ENCODE measurements around the gene PLD6. TPM values are rescaled to one million over a fixed set of nuclear protein-coding genes. Genes with fewer than 3 reads are reported as not detected.

Gene PLD6
- total and polyA plus RNA-seq, 10 donors = 1.4 to 5.6 (median 3.5) TPM

DNA sequence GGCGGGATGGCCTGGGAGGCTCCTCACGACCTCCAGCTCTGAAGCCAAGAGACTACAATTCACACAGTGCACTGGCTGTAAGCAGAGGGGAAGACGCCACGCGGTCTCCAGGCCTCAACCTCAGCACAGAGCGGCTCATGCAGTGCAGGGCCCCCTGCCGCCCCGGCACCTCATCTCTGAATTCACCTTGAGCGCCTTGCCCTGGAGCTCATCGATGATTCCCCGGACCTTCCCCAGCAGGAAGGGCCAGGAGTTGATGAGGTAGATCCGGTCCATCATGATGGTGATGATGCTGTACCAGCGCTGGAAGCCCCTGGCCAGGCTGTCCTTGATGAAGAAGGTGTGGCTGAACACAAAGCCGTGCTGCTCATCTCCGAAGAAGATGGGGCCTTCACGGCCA, 17.6 kb upstream of the PLD6 start:
- intact Hi-C loops (cut with DNase I; ENCODE audit: low total_unique reads) = no loop called here
- Histone ChIP-seq H3K4me1 (peaks cover 0 to 8% (median 4%) of the 10 kb centered on the region in 6 donors), H3K4me3 (no peak overlapping the region), H3K27me3 (replicated peaks in 1 of 7) (no peaks in the 10 kb centered on the region), H3K36me3 (peaks cover 7 to 100% (median 100%) of the 10 kb centered on the region in 6 donors), H3K27ac (no peak overlapping the region), H3K9me3 (no peaks in the 10 kb centered on the region)
- TF ChIP-seq POLR2AphosphoS5 (IDR thresholded peaks at IDR 0.05) = peak in 1 of 3 donors; percentile 39
- TF ChIP-seq, protein P1, sequence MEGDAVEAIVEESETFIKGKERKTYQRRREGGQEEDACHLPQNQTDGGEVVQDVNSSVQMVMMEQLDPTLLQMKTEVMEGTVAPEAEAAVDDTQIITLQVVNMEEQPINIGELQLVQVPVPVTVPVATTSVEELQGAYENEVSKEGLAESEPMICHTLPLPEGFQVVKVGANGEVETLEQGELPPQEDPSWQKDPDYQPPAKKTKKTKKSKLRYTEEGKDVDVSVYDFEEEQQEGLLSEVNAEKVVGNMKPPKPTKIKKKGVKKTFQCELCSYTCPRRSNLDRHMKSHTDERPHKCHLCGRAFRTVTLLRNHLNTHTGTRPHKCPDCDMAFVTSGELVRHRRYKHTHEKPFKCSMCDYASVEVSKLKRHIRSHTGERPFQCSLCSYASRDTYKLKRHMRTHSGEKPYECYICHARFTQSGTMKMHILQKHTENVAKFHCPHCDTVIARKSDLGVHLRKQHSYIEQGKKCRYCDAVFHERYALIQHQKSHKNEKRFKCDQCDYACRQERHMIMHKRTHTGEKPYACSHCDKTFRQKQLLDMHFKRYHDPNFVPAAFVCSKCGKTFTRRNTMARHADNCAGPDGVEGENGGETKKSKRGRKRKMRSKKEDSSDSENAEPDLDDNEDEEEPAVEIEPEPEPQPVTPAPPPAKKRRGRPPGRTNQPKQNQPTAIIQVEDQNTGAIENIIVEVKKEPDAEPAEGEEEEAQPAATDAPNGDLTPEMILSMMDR (IDR thresholded peaks at IDR 0.05 in 8 of 11, conservative IDR thresholded peaks at IDR 0.05 in 3 of 11) = no peak
- WGBS, 5 donors = 92 to 97% (median 95%) methylated on average over 12 to 16 of the region's 16 CpGs
- DNase-seq = peak; percentile 51

DNA sequence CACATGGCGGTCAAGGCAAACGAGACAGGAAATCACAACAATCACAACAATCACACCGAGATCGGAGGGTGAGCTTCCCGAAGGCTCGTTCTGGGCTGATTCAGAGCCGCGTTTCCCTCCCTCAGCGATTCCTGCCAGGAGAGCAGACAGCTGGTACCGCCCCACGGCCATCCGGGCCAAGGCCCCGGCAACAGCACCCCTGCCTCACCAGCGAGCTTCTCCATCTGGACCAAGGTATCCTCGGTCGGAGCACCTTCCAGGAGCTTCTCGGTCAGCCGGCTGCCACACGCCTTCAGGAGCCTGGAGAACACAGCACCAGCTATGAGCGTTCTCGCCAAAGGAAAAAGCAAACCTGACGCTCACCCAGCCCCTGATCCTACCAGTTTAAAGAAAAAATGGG, 15.2 kb upstream of the PLD6 start:
- peaks cover 13 to 100% (median 100%) of the 10 kb centered on the region in 6 donors for H3K36me3 ChIP-seq
- no peaks in the 10 kb centered on the region for H3K4me1 ChIP-seq
- no peaks in the 10 kb centered on the region for H3K27me3 ChIP-seq (replicated peaks in 1 of 7)
- TF ChIP-seq POLR2A (IDR thresholded peaks at IDR 0.05) (no peak), POLR2AphosphoS5 (IDR thresholded peaks at IDR 0.05) (no peak)
- TF ChIP-seq, protein P1 (IDR thresholded peaks at IDR 0.05 in 8 of 11, conservative IDR thresholded peaks at IDR 0.05 in 3 of 11) = no peak
- peak; percentile 66 for DNase-seq
- no peaks in the 10 kb centered on the region for H3K9me3 ChIP-seq
- intact Hi-C loops (cut with DNase I; ENCODE audit: low total_unique reads) = no loop called here
- no peak overlapping the region for H3K27ac ChIP-seq
- WGBS, 5 donors = 94 to 97% (median 95%) methylated on average over 22 of the region's 22 CpGs
- no peak overlapping the region for H3K4me3 ChIP-seq

GRCh38 chr17:17220529-17220928, 14.4 kb upstream of the PLD6 start:
- Histone ChIP-seq H3K4me1 (no peaks in the 10 kb centered on the region), H3K36me3 (peaks cover 14 to 100% (median 100%) of the 10 kb centered on the region in 6 donors), H3K27me3 (replicated peaks in 1 of 7) (no peaks in the 10 kb centered on the region), H3K9me3 (no peaks in the 10 kb centered on the region), H3K27ac (no peak overlapping the region), H3K4me3 (no peak overlapping the region)
- DNase-seq = no peak
- no peak for TF ChIP-seq POLR2AphosphoS5 (IDR thresholded peaks at IDR 0.05)
- TF ChIP-seq POLR2A (IDR thresholded peaks at IDR 0.05) = no peak
- TF ChIP-seq, protein P1 (IDR thresholded peaks at IDR 0.05 in 8 of 11, conservative IDR thresholded peaks at IDR 0.05 in 3 of 11) = no peak
- 90 to 99% (median 98%) methylated on average over 8 of the region's 8 CpGs for WGBS, 5 donors
- intact Hi-C loops (cut with DNase I; ENCODE audit: low total_unique reads) = no loop called here

GRCh38 chr17:17217995-17218394, 11.9 kb upstream of the PLD6 start:
- peaks cover 18 to 100% (median 100%) of the 10 kb centered on the region in 6 donors for H3K36me3 ChIP-seq
- no peaks in the 10 kb centered on the region for H3K9me3 ChIP-seq
- intact Hi-C loops (cut with DNase I; ENCODE audit: low total_unique reads) = no loop called here
- TF ChIP-seq POLR2AphosphoS5 (IDR thresholded peaks at IDR 0.05) = no peak
- TF ChIP-seq POLR2A (IDR thresholded peaks at IDR 0.05) = no peak
- TF ChIP-seq, protein P1 (IDR thresholded peaks at IDR 0.05 in 8 of 11, conservative IDR thresholded peaks at IDR 0.05 in 3 of 11) = no peak
- no peaks in the 10 kb centered on the region for H3K4me1 ChIP-seq
- H3K27ac ChIP-seq = no peak overlapping the region
- no peak for DNase-seq
- no peaks in the 10 kb centered on the region for H3K27me3 ChIP-seq (replicated peaks in 1 of 7)
- 94 to 98% (median 97%) methylated on average over 3 of the region's 3 CpGs for WGBS, 5 donors
- H3K4me3 ChIP-seq = no peak overlapping the region

Measured in spleen (tissue), 11 donors.